HUES6 (cell line): Measurements from ENCODE around the gene DRGX.

Experiments used
- H3K27ac ChIP-seq: 2 replicates; pipeline ENCODE4 v1.7.0; 2013; ENCODE audit warnings: low read depth, mild to moderate bottlenecking, low read length, inconsistent platforms
- H3K27me3 ChIP-seq: 2 replicates; pipeline ENCODE4 v1.6.1; 2013; ENCODE audit warnings: low read length; ENCODE audit not compliant: control insufficient read depth, insufficient read depth
- H3K36me3 ChIP-seq: 2 replicates; pipeline ENCODE4 v1.6.1; 2013; ENCODE audit warnings: low read length; ENCODE audit not compliant: control insufficient read depth, insufficient read depth
- H3K4me1 ChIP-seq: 2 replicates; pipeline ENCODE4 v1.6.1; 2013; ENCODE audit warnings: low read length; ENCODE audit not compliant: control insufficient read depth, insufficient read depth
- H3K4me3 ChIP-seq: 2 replicates; pipeline ENCODE4 v1.5.1; 2013; ENCODE audit warnings: low read depth, low read length
- H3K9ac ChIP-seq: one replicate; pipeline ENCODE4 v1.6.1; 2013; ENCODE audit warnings: mild to moderate bottlenecking, low read length
- H3K9me3 ChIP-seq: 2 replicates; pipeline ENCODE4 v1.6.1; 2013; ENCODE audit warnings: low read depth, low read length; ENCODE audit not compliant: control insufficient read depth, insufficient read depth

DRGX gene

GRCh38 chr10:49407552-49408137 is 11.8 kb upstream of the DRGX start:
- H3K36me3 ChIP-seq, result no peaks in the 10 kb centered on the region
- H3K9ac ChIP-seq, result no peak overlapping the region
- H3K9me3 ChIP-seq, result no peaks in the 10 kb centered on the region
- H3K4me3 ChIP-seq, result no peak overlapping the region
- H3K4me1 ChIP-seq, result peaks cover 15% of the 10 kb centered on the region
- peaks cover 46% of the 10 kb centered on the region for H3K27me3 ChIP-seq
- no peak overlapping the region for H3K27ac ChIP-seq

GRCh38 chr10:49407151-49407550 is 11.3 kb upstream of the DRGX start:
- no peak overlapping the region for H3K4me3 ChIP-seq
- H3K27me3 ChIP-seq, result peaks cover 47% of the 10 kb centered on the region
- H3K4me1 ChIP-seq, result peaks cover 15% of the 10 kb centered on the region
- no peak overlapping the region for H3K27ac ChIP-seq
- H3K36me3 ChIP-seq, result no peaks in the 10 kb centered on the region
- no peaks in the 10 kb centered on the region for H3K9me3 ChIP-seq
- H3K9ac ChIP-seq, result no peak overlapping the region

GRCh38 chr10:49404321-49404878 is 8.5 kb upstream of the DRGX start:
- H3K27me3 ChIP-seq, result peaks cover 69% of the 10 kb centered on the region
- H3K4me3 ChIP-seq, result no peak overlapping the region
- no peak overlapping the region for H3K27ac ChIP-seq
- H3K9me3 ChIP-seq, result no peaks in the 10 kb centered on the region
- no peaks in the 10 kb centered on the region for H3K36me3 ChIP-seq
- no peak overlapping the region for H3K9ac ChIP-seq
- peaks cover 15% of the 10 kb centered on the region for H3K4me1 ChIP-seq

- Histone ChIP-seq H3K4me1 (peaks cover 14% of the 10 kb centered on the region), H3K9me3 (no peaks in the 10 kb centered on the region), H3K27ac (no peak overlapping the region), H3K9ac (no peak overlapping the region), H3K27me3 (peaks cover 76% of the 10 kb centered on the region), H3K4me3 (no peak overlapping the region), H3K36me3 (no peaks in the 10 kb centered on the region)
Observed at GRCh38 chr10:49403363-49403762, 7.5 kb upstream of the DRGX start.

GRCh38 chr10:49400365-49400764 is 4.5 kb upstream of the DRGX start:
- no peak overlapping the region for H3K4me3 ChIP-seq
- H3K27me3 ChIP-seq, result peaks cover 99% of the 10 kb centered on the region
- H3K4me1 ChIP-seq, result peaks cover 11% of the 10 kb centered on the region
- H3K27ac ChIP-seq, result no peak overlapping the region
- no peaks in the 10 kb centered on the region for H3K36me3 ChIP-seq
- no peaks in the 10 kb centered on the region for H3K9me3 ChIP-seq
- H3K9ac ChIP-seq, result no peak overlapping the region

GRCh38 chr10:49398986-49399385 is 3.1 kb upstream of the DRGX start:
- H3K36me3 ChIP-seq, result no peaks in the 10 kb centered on the region
- H3K9ac ChIP-seq, result no peak overlapping the region
- H3K9me3 ChIP-seq, result no peaks in the 10 kb centered on the region
- H3K27me3 ChIP-seq, result peaks cover 99% of the 10 kb centered on the region
- H3K4me3 ChIP-seq, result peak overlapping the region; percentile 75
- H3K4me1 ChIP-seq, result peaks cover 8% of the 10 kb centered on the region
- no peak overlapping the region for H3K27ac ChIP-seq

GRCh38 chr10:49398000-49398861 is 2.3 kb upstream of the DRGX start:
- H3K9me3 ChIP-seq, result no peaks in the 10 kb centered on the region
- H3K4me1 ChIP-seq, result peaks cover 8% of the 10 kb centered on the region
- H3K27ac ChIP-seq, result no peak overlapping the region
- H3K4me3 ChIP-seq, result peak overlapping the region; percentile 75
- H3K9ac ChIP-seq, result no peak overlapping the region
- no peaks in the 10 kb centered on the region for H3K36me3 ChIP-seq
- H3K27me3 ChIP-seq, result peaks cover 99% of the 10 kb centered on the region

GRCh38 chr10:49397036-49397999 is 1.4 kb upstream of the DRGX start:
- Histone ChIP-seq H3K36me3 (no peaks in the 10 kb centered on the region), H3K9ac (no peak overlapping the region), H3K9me3 (no peaks in the 10 kb centered on the region), H3K27ac (no peak overlapping the region), H3K4me3 (peak overlapping the region; percentile 75), H3K4me1 (peaks cover 8% of the 10 kb centered on the region), H3K27me3 (peaks cover 99% of the 10 kb centered on the region)

GRCh38 chr10:49396666-49396999 is 744 bp upstream of the DRGX start:
- Histone ChIP-seq H3K4me3 (peak overlapping the region; percentile 75), H3K27me3 (peaks cover 99% of the 10 kb centered on the region), H3K27ac (no peak overlapping the region), H3K9ac (no peak overlapping the region), H3K36me3 (no peaks in the 10 kb centered on the region), H3K9me3 (no peaks in the 10 kb centered on the region), H3K4me1 (peaks cover 8% of the 10 kb centered on the region)

- H3K9me3 ChIP-seq, result no peaks in the 10 kb centered on the region
- peaks cover 8% of the 10 kb centered on the region for H3K4me1 ChIP-seq
- H3K9ac ChIP-seq, result no peak overlapping the region
- no peak overlapping the region for H3K27ac ChIP-seq
- peaks cover 100% of the 10 kb centered on the region for H3K27me3 ChIP-seq
- no peaks in the 10 kb centered on the region for H3K36me3 ChIP-seq
- H3K4me3 ChIP-seq, result peak overlapping the region; percentile 75
Observed at GRCh38 chr10:49394933-49395740, 752 bp downstream of the DRGX start.
